Measurements from ENCODE around the gene AKR1D1.
"Not testable (repeated sequence)": the region's sequence is repeated elsewhere in the genome, so short reads cannot be mapped to it uniquely, and the experiment has no call there.

Gene AKR1D1, protein sequence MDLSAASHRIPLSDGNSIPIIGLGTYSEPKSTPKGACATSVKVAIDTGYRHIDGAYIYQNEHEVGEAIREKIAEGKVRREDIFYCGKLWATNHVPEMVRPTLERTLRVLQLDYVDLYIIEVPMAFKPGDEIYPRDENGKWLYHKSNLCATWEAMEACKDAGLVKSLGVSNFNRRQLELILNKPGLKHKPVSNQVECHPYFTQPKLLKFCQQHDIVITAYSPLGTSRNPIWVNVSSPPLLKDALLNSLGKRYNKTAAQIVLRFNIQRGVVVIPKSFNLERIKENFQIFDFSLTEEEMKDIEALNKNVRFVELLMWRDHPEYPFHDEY

DNA sequence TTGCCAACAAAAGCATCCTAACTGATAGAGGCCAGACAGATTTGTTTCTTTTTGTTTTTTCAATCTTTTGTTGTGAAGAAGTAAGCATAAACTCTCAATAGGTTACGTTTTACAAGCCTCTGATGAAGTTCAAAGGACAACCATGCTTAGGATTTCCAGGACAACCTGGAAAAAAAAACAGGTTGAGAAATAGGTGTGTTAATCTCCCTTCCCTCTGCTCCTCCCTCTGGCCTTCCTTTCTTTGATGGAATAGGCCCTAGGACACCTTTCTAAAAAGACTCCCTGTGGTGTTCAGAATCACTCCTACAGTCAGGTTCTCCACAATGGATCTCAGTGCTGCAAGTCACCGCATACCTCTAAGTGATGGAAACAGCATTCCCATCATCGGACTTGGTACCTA is at the start of gene AKR1D1:
AKR1D1 (plus strand) TSS at position 264 of the 400 bp plus-strand sequence; CDS start at position 324, 60 bp downstream.
- no peak for DNase-seq

GRCh38 chr7:138027100-138027499 is 49.2 kb upstream of the AKR1D1 start:
- no peak for DNase-seq

GRCh38 chr7:138029126-138029525 is 47.1 kb upstream of the AKR1D1 start:
- DNase-seq, result no peak

DNA sequence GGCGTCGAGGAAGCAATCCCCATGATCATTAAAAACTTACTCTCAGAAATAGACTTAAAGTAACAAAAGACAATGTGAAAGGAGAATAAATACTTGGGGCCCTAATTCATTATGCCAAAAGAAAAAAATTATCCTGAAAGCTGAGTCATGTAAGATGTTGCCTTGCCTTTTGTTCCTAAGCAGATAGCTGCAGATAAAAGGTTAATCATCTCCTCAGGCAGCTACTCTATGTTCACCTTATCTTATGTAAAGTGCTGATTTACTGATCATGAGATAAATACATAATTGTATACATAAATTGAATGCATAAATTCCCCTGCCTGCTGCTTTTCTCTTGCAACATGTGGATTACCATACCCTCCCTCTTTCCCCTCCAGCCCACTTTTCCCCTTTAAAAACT is 46.3 kb upstream of the AKR1D1 start:
- no peak for DNase-seq

DNA sequence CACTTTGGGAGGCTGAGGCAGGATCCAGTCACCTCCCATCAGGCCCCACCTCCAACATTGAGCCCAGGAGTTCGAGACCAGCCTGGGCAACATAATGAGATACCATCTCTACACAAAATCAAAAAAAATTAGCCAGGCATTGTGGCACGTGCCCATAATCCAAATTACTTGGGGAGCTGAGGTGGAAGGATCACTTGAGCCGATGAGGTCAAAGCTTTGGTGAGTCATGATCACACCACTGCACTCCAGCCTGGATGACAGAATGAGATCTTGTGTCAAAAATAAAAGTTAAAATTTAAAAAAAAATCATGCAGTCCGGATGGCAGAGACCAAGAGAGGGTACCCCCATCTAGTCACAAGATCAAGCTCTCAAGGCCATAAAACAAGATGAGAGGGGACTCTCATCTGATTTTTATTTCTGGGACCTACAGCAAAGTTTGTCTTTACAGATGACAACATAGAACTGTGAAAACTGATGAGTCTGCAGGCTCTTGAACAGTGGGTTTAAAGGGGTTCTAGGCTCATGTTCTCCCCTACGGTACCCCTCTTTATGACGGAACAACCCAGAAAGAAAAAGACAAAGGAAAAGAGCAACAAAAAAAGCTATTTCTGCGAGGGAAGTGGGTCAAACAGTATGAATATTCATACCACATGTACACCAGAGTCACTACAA is 45.4 kb upstream of the AKR1D1 start:
- no peak for DNase-seq

DNA sequence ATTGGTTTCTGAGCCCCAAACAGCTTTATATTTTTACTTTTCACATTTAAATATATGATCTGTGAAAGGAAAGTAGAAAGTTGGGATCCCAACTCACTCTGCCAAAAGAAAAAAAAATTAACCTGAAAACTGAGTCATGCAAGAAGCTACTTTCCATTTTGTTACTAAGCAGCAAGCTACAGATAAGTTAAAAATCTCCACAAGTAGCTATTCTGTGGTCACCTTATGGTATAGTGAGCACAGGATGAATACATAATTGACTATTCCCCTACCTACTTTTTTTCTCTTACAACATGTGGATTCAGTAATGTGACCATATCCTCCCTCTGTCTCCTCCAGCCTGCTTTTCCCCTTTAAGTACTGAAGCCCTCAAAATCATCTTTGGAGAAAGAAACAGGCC is 44.1 kb upstream of the AKR1D1 start:
- no peak for DNase-seq

DNA sequence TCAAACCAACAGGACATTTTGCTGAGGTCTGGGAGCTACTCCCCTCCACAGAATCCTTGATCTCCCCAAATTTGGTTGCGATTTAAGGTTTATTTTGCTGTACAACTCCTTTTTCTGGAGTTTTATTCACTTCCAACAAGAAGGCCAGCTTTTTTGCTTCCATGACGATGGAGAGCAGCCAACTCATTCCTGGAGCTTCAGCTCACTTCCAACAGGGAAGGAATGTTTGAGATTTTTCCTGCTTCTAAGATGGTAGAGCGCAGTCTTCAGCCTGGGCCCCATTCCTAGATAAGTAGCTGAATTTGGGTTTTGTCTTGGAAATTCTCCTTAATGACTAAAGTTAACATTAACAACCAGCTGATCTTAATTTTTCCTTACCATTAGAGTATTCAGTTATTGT is 43.5 kb upstream of the AKR1D1 start:
- no peak for DNase-seq

GRCh38 chr7:138033241-138033640 is 43.0 kb upstream of the AKR1D1 start:
- no peak for DNase-seq

DNA sequence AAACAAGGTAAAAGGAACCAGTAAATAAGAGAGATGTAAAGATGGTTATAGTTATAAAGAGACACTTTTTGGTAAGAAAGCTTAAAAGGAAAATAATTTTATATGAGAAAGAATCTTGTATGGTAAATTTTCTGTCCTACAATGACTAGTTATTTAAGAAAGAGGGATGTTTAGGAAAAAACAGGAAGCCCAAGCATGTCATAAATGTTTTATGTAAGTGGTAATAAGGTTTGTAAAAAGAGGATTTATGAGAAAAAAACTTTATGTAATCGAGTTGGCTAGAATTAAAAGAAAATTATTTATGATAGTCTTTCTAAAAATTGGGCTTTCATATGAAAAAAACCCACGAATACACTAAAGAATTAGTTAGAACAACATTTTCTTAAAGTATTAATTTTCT is 40.1 kb upstream of the AKR1D1 start:
- no peak for DNase-seq

DNA sequence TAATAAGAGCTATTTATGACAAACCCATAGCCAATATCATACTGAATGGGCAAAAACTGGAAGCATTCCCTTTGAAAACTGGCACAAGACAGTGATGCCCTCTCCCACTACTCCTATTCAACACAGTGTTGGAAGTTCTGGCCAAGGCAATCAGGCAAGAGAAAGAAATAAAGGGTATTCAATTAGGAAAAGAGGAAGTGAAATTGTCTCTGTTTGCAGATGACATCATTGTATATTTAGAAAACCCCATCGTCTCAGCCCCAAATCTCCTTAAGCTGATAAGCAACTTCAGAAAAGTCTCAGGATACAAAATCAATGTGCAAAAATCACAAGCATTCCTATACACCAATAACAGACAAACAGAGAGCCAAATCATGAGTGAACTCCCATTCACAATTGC is 36.2 kb upstream of the AKR1D1 start:
- not testable (repeated sequence) for DNase-seq

DNA sequence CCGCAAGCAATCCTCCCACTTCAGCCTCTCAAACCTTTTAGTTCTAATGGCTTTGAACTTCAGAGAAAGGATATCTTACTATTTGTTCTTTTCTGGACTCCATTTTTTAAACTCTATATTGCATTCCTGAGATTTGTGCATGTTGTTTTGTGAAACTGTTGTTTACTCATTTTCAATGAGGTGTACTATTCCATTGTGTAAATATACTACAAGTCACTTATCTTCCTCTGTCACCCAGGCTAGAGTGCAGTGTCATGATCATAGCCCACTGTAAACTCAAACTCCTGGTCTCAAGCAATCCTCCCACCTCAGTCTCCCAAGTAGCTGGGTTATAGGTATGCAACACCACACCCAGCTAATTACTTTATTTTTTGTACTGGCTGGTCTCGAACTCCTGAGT is 31.4 kb upstream of the AKR1D1 start:
- DNase-seq, result no peak

DNA sequence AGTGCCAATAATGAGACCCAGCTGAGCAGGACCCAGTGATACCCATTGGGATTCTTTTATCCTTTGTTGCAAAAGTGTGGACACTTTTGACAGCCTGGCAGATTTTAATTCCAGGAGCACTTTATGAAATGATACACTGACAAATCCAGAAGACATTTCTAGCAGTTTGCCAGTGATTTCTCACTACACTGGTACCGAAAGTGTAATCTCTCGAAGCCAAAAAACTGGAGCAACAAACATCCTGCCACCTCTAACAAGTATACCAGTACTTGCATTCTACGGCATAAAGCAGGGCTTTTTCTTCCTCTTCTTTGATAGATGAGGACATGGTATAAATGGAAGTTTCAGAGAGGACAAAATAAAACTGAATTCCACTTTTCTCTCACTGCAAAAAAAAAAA is 28.4 kb upstream of the AKR1D1 start:
- DNase-seq, result no peak

- DNase-seq, result no peak
These were observed 26.6 kb upstream of the AKR1D1 start for GRCh38 chr7:138049505-138050116.

GRCh38 chr7:138051712-138052247 is 24.5 kb upstream of the AKR1D1 start:
- DNase-seq, result not testable (repeated sequence)

DNA sequence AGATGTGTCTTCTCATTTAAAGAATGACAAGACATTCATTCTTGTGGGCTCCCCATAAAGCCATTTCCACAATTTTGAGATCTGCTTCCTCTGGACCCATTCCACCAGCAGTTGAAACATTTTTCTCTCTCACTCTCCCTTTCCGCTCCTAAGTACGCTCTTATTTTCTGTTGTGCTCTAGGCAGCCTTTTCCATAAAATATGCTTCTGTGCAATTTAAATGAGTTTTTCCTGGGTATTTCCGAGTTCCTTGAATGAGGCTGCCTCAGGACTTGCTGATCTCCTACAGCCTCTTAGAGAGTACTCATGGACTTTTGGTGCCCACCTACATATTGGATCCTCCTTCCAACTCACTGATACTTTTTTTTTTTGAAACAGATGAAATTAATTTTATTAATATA is 23.6 kb upstream of the AKR1D1 start:
- DNase-seq, result no peak

DNA sequence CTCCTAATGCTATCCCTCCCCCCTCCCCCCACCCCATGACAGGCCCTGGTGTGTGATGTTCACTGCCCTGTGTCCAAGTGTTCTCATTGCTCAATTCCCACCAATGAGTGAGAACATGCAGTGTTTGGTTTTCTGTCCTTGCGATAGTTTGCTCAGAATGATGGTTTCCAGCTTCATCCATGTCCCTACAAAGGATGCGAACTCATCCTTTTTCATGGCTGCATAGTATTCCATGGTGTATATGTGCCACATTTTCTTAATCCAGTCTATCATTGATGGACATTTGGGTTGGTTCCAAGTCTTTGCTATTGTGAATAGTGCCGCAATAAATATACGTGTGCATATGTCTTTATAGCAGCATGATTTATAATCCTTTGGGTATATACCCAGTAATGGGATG is 20.6 kb upstream of the AKR1D1 start:
- DNase-seq, result not testable (repeated sequence)

DNA sequence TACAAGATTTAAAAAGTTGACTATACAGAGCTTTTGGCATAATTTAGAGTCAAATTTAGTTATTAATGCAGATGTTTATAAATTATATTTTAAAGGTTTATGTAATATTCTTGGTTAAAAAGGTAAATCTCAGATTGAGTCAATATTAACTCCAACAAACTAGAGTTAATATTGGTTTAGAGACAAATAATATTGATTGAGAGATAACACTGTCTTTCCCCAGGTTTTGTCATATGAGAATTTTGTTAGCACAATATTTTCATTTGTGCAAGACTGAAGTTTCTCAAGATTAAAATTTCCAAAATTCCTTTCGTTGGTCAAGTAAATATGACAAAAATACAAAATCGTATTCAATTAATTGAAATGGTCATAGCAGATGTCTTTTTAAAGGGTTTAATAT is 12.9 kb upstream of the AKR1D1 start:
- DNase-seq, result no peak

DNA sequence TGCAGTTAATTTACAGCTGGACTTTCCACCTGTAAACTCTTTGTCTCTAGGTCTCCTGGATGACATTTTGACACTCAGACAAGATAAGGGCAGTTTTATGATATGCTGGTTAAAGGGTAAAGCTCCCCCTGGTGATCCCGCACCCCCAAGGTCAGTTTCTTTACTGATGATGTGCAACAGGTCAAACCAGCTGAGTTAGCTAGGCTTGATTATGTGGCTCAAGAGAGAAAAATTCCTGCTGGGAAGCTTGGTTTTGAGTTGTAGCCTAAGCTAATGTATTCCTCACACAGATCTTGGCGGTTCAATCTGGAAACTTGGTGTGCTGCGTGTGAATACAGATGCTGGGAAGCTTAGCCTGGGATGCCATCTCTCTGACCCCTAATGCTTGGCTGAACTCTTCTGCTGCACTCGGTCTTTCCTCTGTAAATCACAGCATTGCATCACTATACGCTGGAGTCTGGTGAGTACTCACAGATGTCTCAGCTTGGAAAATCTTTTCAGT is 11.4 kb upstream of the AKR1D1 start:
- DNase-seq, result no peak

- no peak for DNase-seq
These were observed 10.4 kb upstream of the AKR1D1 start for GRCh38 chr7:138065827-138066226.

- no peak for DNase-seq
These were observed 9.3 kb upstream of the AKR1D1 start for GRCh38 chr7:138066954-138067394.

DNA sequence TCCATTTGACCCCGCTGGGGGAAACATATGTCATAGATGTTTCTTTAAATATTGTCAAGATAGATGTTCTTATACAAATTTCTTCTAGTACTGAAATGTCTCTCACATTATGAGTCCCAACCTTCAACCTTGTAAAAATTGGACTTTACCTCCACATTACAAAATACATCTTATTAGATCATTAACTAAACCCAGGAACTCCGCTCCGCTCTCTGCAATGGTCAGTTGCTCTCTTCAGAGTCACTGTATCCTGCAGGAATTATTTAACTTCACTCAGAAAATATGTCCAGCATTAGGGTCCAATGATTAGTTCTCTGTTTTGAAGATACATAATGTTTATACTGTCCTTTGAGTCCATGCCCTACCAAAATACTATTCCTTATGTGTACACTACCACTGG is 8.5 kb upstream of the AKR1D1 start:
- DNase-seq, result no peak

DNA sequence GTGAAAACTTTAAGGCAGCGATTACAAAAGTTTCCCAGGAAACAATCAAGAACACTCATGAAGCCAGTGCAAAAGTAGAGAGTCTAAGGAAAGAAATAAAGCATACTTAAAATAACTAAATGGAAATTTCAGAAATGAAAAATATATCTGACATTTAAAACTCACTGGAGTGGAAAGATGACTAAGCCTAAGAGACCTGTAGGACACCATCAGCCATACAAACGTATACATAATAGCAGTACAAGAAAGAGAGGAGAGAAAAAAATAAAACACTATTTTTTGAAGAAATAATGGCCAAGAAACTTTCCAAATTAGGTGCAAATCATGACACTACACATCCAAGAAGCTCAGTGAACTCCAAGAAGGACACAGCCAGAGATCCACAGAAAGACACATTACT is 5.4 kb upstream of the AKR1D1 start:
- no peak for DNase-seq

DNA sequence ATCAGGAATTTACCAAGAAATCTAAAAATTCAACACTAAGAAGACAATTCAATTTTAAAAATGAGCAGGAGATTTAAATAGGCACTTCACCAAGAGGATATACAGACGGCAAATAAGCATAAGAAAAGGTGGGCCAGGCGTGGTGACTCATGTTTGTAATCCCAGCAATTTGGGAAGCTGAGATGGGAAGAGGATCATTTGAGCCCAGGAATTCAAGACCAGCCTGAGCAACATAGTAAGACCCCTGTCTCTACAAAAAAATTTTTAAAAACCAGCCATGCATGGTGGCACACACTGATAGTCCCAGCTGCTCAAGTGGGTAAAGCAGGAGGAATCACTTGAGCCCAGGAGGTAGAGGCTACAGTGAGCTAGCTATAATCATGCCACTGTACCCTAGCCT is 3.5 kb upstream of the AKR1D1 start:
- no peak for DNase-seq

DNA sequence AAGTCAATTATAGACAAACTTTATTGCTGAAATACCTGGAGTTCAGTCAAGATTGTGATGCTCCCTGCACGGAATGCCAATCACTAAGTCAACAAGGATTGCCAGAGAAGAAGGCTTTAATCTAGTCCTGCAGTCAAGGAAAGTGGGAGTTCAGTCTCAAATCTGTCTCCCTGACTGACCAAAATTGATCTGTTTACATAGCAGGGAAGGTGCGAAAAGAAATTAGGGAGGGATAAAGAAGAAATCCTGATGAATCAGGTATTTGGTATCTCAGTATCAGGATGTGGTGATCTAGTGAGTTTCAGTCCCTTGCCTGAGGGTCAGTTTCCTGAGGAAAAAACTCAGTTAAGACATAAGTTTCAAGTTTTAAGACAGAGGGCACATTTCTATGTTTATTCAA is 2.1 kb upstream of the AKR1D1 start:
- no peak for DNase-seq
